Measurements from ENCODE around the gene ADORA2A.
A peak's percentile ranks its signal among the peaks of the same experiment; 100 is the strongest.

The ADORA2A gene

DNA sequence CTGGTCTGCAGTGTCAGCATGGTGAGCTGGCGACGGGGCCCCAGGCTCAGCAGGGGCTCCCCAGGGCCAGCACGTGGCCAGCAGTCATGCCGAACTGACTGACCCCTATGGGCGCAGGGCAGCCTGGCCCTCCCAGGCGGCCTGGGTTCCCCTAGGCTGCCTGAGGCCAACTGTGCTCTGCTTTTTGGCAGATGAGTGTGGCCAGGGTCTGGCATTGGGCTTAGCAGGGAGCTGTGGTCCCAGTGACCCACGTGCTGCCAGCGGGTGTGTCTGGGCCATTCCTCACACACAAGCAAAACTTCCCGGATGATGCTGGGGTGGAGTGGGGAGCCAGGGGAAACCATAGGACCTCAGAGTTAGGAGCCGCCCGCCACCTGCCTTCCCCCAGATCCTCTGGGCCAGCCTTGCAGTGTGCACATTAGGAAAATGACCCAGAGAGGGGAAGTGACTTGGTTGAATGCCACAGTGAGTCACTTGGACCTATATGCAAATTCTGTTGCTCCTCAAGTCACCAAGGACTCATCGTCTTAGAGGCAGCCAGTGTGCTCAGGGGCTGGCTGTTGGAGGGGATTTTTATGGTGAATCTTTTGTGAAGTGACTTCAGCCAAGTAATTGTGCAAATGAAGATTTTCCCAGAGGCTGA is 6.5 kb downstream of the ADORA2A start:
- peak; percentile 24 for DNase-seq

DNA sequence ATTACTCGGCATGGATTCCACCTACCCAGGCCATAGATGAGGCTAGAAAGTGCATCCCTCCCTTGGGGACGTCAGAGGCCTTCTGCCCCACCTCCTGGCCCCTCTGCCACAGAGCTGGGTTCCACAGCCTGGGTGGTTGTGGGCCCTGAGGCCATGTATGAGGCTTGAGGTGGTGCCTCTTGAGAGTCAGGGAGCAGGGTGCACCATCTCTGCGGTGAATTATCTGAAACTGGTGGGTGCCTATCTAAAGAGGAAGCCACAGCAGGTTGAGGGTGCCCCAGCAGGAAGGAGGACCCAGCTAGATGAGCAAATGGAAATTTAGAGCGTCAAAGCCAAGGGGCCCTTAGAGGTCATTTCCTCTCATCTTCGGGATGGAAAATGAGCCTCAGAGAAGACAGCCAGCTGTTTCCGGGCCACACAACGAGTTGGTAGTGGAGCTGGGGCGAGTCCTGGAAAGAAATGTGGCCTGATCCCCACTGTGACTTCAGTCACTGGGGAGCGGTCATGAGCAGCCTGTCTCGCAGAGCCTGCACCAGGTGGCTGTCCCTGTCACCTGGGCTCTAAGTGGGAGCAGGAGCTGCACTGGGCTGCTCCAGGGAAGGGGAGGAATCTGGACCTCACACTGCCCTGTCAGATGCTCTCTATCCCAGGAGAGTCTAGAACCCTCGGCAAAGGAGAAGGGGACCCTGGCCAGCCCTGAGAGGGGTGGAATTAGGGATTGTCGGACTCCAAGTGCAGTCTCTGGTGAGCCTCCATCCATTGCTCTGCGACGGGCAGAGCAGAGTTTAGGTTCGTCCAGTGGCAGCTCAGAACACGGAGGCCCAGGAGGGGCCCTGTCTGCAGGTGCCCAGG is 7.3 kb downstream of the ADORA2A start:
- DNase-seq: no peak

DNA sequence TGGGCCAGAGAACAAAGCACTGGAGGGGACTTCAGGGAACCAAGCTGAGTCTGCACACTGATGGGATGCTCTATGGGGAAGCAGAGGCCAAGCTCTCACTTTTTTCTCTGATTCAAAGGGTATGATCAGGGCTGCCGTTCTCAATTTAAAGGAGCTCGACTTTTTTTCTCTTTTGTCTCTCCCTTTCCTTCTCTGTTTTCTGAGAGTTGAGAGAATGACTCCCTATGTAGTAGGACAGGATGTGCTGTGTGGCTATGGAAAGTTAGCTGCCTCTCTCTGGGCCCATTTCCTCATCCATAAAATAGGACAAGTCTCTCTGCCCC is 7.9 kb downstream of the ADORA2A start:
- no peak for DNase-seq

DNA sequence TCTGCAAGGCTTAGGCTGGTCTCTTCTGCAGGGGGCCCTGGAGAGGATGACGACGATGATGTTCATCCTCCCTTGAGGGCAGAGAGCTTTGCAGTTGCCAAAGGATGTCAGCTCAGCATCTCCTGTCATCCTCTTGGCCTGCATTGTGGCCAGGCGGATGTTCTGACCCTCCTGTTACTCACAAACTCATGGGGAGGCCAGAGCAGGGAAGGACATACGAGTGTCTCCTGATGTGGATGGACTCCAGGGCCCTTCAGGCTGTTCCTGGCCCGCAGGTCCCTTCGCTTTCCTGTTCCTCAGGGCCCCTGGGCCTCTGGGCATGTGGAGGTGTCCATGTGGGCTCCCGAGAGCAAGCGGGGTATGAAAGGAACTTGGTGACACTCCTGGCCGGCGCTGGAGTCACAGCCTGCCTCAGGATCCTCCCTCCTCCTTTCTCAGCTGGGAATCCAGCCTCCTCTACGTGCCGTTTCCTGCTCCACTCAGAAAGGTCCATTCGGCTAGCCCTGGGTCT is 8.5 kb downstream of the ADORA2A start:
- DNase-seq: peak; percentile 43

DNA sequence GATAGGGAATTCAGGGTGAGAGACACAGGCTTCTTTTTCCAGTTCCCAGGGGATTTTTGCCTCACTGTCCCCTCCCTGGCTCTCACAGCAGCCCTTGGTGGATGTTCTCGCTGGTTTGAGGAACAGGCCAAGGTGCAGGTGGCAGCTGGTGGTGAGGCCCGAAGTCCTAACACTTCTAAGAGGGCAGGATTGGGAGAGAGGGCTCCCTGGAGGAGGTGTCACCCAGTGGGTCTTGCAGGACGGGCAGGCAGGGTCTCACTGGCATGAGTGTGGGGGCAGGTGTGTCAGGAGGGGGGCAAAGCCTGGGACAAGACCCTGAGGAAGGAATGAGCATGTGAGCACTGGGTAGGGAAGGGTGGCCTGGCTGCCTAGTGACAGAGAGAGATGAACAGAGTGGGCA is 9.2 kb downstream of the ADORA2A start:
- no peak for DNase-seq

DNA sequence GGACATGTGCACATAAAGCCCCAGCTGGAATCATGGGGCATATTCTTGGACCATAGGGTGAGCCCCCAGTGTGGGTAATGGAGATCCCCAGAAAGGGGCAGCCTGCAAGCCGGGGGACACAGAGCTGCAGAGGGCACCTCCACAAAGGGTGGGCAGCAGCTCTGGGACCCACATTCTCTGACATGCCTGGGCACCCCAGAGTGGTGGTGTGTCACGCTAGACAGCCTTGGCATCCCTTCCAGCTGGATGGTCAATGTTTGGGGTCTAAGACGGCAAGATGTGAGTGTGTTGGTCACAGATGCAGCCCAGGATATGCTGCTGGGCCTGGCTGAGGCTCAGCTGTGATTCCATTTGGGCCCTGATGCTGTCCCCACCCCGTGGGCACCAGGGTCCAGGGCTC is 9.7 kb downstream of the ADORA2A start:
- DNase-seq: no peak

DNA sequence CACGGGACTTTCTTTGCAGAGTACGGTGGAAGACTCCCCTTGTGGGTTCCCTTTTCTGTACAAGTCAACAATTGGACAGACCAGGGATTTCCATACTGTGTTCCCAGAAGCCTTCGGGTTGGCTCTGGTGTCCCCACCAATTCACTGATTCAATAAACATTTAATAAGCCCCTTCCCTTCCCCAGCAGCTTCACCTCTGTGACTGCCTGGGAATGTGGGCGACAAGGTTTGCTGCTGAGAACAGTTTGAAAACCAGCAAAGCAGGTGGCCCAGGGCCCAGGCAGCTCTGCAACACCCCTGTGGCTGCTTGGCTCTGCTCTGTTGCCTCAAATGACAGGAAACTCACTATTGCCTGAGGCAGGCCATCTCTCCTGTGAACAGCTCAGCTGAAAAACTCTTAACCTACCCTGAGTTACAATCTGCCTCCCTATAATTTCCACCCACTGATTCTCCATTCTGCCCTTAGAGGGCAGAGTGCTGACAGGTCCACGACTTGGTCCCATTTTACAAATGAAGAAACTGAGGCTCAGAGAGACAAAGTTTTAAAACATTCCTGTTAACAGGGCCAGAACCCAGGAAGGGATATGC is 10.4 kb downstream of the ADORA2A start:
- no peak for DNase-seq

DNA sequence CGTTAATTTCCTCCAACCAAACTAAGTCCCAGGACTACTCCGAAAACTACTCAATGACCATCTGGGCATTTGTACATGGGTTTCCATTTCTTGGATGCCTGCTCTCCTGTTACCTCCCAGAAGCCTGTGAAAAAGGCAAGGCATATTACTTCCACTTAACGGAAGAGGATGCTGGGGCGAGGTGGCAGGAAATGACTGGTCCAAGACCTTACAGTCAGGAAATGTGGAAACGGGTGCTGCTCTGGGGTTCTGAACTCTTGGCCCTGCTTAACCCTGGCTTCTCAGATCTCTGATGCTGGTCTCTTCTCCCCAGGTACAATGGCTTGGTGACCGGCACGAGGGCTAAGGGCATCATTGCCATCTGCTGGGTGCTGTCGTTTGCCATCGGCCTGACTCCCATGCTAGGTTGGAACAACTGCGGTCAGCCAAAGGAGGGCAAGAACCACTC is 12.9 kb downstream of the ADORA2A start:
- no peak for DNase-seq

DNA sequence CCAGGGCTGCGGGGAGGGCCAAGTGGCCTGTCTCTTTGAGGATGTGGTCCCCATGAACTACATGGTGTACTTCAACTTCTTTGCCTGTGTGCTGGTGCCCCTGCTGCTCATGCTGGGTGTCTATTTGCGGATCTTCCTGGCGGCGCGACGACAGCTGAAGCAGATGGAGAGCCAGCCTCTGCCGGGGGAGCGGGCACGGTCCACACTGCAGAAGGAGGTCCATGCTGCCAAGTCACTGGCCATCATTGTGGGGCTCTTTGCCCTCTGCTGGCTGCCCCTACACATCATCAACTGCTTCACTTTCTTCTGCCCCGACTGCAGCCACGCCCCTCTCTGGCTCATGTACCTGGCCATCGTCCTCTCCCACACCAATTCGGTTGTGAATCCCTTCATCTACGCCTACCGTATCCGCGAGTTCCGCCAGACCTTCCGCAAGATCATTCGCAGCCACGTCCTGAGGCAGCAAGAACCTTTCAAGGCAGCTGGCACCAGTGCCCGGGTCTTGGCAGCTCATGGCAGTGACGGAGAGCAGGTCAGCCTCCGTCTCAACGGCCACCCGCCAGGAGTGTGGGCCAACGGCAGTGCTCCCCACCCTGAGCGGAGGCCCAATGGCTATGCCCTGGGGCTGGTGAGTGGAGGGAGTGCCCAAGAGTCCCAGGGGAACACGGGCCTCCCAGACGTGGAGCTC is 13.5 kb downstream of the ADORA2A start:
- no peak for DNase-seq

DNA sequence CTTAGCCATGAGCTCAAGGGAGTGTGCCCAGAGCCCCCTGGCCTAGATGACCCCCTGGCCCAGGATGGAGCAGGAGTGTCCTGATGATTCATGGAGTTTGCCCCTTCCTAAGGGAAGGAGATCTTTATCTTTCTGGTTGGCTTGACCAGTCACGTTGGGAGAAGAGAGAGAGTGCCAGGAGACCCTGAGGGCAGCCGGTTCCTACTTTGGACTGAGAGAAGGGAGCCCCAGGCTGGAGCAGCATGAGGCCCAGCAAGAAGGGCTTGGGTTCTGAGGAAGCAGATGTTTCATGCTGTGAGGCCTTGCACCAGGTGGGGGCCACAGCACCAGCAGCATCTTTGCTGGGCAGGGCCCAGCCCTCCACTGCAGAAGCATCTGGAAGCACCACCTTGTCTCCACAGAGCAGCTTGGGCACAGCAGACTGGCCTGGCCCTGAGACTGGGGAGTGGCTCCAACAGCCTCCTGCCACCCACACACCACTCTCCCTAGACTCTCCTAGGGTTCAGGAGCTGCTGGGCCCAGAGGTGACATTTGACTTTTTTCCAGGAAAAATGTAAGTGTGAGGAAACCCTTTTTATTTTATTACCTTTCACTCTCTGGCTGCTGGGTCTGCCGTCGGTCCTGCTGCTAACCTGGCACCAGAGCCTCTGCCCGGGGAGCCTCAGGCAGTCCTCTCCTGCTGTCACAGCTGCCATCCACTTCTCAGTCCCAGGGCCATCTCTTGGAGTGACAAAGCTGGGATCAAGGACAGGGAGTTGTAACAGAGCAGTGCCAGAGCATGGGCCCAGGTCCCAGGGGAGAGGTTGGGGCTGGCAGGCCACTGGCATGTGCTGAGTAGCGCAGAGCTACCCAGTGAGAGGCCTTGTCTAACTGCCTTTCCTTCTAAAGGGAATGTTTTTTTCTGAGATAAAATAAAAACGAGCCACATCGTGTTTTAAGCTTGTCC is 14.3 kb downstream of the ADORA2A start:
- no peak for DNase-seq

DNA sequence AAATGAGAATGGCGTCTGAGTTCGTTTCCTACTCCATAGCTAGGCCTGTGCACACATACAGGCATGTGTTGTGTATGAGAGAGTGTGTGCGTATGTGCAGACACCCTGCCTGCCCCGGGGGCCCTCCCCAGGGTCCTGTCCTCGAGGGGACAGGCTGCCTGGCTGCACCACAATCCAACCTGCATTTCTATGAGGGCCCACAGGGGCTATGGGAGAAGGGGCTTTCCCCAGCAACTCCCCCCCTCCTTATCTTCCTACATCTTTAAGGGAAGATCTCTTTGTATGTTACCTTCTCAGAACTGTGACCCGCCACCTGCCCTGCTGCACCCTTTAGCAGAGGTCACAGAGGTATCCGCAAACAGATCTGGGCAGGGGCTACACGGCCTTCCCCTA is 14.9 kb downstream of the ADORA2A start:
- no peak for DNase-seq

DNA sequence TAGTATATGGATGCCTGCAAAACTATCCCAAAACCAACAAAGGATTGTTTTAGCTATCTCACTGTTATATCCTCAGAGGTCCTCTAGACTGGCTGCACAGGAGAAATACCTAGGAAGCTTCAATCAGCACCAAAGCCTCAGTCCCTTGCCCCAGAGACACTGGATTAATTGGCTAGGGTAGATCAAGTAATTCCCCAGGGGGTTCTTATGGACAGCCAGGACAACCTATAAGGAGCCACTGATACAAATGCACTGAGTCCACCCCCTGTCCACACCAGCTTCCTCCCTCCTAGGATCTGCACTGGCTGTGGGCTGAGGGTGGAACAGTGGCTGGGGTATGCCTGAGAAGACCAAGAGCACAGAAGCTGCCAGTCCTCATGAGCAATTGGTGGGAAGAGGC is 16.3 kb downstream of the ADORA2A start:
- DNase-seq: no peak

DNA sequence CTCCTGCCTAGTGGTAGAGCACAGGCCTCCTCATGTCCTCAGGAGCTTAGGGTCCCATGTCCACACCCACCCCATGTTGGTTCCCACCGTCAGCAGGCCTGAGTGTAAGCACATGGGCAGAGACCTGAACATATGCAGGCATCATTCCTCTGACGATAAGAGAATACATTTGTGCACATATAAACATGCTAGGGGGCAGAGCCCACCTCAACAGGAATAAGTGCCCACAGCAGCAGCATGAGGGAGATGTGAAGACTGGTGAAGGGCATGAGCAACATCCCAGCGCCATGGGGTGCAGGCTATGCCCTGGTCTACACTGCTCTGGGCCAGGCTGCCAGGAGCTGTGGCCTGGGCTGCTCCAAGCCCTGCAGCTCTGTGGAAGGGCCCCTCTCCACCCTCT is 16.9 kb downstream of the ADORA2A start:
- no peak for DNase-seq

DNA sequence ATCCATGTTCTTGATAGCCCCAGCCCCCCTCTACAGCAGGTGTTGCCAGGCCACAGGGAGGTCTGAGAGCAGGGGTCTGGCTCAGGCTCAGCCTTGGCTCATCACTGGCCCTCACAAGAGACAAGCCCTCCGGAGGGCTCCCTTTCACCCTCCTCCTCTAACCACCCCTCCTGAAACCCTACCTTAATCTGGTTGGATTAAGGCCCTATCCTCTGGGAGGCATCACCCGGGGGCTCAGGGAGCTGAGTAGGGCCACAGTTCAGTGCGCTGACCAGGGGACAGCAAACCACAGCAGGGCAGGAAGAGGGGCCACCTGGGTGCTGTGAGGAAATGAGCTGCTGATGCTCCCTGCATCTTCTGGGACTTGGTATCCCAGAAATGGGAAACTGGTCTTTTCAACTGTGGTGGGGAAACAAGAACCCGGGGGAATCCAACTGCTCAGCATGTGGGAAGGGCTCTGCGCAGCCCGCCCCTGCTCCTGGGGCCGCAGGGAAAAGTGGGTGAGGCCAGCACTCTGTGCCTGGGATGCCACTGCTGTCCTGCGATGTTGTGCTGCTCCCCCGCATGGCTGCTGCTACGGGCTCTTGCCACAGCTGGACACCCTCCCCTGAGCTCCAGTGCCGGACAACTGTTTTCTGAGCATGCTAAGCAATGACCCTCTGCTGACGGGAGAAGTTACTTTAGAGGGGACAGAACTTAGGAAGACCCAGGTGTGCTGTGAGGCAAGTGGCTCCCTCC is 17.5 kb downstream of the ADORA2A start:
- DNase-seq: no peak

DNA sequence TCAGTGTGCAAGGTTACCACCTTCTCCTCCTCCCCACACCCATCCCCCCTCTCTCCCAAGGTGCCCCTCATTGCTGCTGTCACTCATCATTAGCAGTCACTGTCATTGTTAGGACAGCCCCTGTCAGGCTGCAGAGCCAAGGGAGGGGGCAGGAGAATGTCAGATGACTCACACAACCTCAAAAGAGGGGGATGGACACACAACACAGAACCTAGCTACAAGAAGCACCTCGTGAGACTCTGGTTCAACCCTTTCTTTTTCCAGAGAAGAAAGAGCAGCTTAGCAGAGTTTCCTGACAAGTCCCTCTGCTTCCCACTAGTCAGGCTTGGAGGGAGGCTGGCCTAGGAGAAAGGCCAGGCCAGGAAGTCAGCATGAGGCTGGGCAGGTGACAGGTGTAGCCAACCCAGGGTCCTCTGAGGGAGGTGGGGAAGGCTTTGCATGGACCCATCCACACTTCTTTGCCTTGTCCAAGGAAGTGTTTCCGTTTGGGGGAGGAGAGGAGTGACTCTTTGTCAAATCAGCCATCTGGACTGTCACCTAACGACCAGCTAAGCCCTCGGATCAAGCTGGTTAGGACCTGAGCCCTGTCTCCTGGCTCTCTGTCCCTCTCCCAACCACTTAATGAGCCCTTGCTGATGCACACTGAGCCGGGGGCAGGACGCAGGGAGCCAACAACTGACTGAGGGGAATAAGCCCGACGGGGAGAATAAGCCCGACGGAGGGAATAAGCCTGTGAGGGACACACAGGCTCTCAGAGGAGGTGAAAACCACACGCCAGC is 18.3 kb downstream of the ADORA2A start:
- DNase-seq: no peak

DNA sequence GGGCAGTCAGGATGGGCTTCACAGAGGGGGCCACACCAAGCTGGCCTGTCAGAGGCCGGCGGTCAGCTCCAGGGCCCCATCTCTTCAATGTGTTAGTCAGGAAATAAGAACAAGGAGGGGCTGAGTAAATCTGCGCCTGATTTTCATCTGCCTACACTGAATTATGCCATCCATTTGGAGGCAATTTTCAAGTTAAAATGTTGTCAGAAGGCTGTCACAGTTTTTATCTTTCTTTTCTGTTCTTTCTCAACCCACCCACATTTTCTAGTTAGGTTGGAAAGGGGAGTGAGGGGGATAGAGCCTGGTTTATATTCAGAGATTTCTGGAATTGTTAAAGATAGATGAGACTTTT is 18.8 kb downstream of the ADORA2A start:
- DNase-seq: no peak

DNA sequence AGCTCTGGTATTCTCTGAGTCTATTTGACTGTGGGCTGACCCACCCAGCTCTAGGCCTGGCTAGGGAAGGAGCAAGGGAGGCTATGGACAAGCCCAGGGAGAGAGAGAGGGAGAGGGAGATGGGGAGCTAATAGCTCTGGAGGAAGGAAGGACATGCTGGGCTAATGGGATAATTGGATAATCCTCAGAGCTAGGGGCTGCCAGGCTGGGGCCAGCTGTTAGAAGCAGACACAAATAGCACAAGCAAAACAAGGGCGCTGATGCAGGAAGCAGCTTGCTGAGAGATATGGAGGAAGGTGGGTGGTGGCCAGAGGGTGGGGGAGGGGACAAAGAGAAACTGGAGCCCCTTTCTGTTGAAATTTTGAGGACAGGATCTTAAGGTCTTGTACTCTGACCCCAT is 23.2 kb downstream of the ADORA2A start:
- no peak for DNase-seq

DNA sequence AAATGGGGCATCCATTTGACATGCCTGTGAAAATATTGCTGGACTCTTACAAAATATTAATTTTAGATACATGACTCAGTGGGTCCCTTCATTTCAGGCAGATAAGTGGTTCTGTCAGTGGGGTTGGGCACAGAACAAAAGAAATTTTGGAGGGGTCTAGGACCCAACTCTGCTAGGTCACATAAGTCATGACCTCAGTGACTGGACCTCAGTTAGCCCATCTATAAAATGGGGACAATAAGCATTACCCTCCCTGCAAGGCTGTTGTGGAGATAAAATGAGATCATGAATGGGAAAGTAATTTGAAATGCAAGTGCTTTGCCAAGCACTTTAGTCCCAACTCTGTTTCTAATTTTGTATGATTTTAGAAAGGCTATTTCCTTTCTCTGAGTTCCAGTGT is 23.8 kb downstream of the ADORA2A start:
- DNase-seq: no peak

DNA sequence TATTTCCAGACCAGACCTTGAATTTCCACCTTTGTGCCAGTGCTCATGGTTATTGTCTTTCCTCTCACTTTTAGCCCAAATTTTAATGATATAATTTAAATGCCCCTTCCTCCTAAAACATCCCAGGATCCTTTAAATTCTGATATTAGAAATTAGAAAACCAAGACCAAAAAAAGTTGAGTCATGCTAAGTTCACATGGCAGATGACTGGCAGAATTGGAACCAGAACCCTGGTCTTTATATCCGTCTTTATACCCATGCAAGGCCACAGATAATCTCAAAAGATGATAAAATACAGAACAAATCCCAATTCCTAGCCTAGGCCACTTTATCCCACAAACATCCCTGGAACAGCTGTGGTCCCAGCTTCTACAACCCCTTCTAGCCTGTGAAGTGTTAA is 26.5 kb downstream of the ADORA2A start:
- no peak for DNase-seq

DNA sequence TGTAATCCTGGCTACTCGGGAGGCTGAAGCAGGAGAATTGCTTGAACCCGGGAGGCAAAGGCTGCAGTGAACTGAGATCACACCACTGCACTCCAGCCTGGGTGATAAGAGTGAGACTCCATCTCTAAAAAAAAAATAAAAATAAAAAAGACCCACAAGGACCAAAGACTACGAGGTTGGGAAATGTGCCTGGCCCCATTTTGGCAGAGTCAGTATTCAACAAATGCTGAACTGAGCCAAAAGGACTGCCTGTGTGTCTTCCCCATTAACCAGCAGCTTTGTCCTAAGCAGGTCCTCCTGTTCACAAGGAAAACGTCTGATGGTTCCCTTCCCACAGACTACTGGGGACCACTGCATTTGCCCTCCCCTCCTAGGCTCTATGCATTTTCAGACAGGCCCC is 27.6 kb downstream of the ADORA2A start:
- DNase-seq: no peak

Measured in T1000 (cell line).